ENCODE data around the gene AFDN. TPM values are rescaled to one million over a fixed set of nuclear protein-coding genes. Genes with fewer than 3 reads are reported as not detected.

Gene AFDN
- total RNA-seq, 1 donor from 2014 or later, result 112 TPM

DNA sequence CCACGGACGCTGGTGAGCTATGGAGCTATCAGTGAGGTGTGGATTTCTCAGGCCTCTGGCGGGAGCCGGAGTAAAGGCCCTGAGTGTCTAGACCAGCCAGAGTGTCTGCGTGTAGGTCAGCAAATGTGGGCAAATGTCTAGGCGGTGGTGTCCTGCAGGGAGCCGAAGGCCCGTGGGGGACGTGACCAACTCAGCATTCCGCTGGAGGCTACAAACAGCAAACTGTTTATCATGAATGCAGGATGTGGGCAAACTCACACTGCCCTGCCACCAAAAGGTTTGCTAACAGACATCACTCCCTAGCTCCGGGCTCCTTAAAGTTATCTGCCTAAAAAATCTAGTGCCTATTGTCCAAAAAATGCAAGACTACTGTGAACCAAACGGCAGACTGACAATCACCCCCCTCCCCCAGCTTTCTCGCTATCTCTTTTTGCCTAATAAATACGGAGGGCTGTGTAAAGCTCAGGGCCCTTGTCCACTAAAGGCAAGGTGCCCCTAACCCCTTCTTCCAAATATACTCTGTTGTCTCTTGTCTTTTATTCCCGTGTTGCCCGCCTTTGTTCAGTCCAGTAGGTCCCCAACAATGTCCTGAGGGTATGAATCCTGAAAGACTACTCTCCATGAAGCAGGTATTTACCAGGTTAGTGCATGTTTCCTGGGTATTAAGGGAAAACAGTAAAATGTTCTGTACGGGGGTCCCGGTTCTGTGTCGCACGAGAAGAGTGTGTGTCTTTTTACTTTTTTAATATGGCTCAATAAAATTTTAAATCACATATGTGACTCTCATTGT is 29.0 kb upstream of the AFDN start:
- TF ChIP-seq, protein P1, sequence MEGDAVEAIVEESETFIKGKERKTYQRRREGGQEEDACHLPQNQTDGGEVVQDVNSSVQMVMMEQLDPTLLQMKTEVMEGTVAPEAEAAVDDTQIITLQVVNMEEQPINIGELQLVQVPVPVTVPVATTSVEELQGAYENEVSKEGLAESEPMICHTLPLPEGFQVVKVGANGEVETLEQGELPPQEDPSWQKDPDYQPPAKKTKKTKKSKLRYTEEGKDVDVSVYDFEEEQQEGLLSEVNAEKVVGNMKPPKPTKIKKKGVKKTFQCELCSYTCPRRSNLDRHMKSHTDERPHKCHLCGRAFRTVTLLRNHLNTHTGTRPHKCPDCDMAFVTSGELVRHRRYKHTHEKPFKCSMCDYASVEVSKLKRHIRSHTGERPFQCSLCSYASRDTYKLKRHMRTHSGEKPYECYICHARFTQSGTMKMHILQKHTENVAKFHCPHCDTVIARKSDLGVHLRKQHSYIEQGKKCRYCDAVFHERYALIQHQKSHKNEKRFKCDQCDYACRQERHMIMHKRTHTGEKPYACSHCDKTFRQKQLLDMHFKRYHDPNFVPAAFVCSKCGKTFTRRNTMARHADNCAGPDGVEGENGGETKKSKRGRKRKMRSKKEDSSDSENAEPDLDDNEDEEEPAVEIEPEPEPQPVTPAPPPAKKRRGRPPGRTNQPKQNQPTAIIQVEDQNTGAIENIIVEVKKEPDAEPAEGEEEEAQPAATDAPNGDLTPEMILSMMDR (IDR thresholded peaks at IDR 0.05; ENCODE audit: insufficient read depth, low read length, poor library complexity, severe bottlenecking), result no peak
- H3K27me3 ChIP-seq (ENCODE audit: control insufficient read depth, insufficient read depth, low read length), result peaks cover 30% of the 10 kb centered on the region
- no peak for DNase-seq (ENCODE audit: low read depth)
- H3K36me3 ChIP-seq (ENCODE audit: control insufficient read depth, insufficient read depth, low read length), result no peaks in the 10 kb centered on the region
- no peak overlapping the region for H3K4me3 ChIP-seq (ENCODE audit: low read depth, low read length)

DNA sequence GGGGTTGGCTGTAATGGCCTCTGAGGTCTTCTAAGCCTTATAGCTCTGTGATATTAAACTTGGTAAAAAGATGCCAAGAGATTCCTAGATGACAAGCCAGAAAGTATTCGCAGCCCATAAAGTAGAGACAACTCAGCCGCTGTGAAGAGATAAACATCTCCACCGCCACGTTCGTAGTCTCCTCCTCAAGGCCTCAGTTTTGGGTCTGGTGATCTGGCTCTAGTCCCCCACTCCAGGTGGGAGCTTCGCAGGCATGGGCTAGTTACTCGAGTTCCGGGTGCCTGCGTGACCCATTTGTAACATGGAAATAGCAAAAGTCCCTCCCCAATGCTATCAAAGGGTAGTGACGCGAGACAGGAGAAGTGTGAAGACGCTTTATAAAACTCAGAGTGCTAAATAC is 28.3 kb upstream of the AFDN start:
- no peak overlapping the region for H3K4me3 ChIP-seq (ENCODE audit: low read depth, low read length)
- DNase-seq (ENCODE audit: low read depth), result no peak
- H3K27me3 ChIP-seq (ENCODE audit: control insufficient read depth, insufficient read depth, low read length), result peaks cover 30% of the 10 kb centered on the region
- no peaks in the 10 kb centered on the region for H3K36me3 ChIP-seq (ENCODE audit: control insufficient read depth, insufficient read depth, low read length)
- TF ChIP-seq, protein P1 (IDR thresholded peaks at IDR 0.05; ENCODE audit: insufficient read depth, low read length, poor library complexity, severe bottlenecking), result no peak

DNA sequence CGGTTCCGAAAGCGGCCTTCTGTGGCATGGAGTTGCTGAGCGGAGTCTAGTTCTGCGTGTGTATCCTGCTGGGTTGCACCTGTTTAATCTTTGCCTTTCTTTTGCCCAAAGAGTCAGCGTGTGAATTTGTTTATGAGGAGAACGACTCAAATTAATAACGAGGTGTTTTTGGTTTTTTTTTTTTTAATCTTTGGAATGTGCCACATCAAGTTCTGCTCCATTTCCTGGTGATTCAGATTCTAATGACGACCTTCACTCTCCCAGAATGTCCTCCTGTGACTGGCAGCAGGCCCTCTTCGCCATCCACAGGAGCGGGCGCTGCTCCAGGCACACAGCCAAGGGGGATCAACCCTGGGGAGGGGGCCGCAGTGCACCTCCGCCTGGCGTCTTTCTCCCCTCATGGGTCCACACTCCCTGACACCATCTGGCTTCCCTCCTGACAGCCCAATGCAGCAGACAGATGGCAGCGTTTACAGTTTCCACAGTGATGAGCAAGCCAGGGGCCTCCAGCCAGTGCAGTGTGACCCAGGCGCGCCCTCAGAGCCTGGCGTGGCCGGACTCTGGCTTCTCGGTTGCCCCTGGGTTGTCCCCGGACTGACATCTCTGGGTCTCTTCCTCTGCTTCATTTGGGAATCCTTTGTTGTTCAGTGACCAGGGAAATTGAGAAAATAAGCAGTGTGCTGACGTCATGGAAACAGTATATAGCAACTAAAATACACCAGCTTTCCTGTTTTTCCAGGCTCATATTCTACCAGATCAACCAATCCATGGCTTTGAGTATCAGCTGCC is 27.5 kb upstream of the AFDN start:
- DNase-seq (ENCODE audit: low read depth), result no peak
- H3K27me3 ChIP-seq (ENCODE audit: control insufficient read depth, insufficient read depth, low read length), result peaks cover 29% of the 10 kb centered on the region

DNA sequence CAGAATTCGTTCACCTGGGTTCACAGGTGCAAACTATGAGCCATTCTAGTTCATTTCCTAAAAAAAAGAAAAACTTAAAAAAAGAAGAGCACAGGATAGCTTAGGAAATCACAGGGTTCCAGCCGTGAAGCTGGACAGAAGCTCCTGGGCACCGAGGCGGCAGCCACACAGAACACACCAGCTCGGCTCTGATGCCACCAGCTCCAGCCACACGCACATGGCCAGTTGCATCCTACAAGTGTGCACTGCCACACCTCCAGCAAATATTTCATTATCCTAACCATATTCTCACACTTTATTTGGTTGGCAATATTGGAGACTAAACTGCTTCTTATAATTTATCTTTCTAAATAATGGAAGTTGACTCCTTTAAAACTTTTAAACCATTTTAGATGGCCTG is 26.2 kb upstream of the AFDN start:
- DNase-seq (ENCODE audit: low read depth), result no peak
- Histone ChIP-seq H3K4me3 (ENCODE audit: low read depth, low read length) (no peak overlapping the region), H3K27me3 (ENCODE audit: control insufficient read depth, insufficient read depth, low read length) (peaks cover 20% of the 10 kb centered on the region), H3K36me3 (ENCODE audit: control insufficient read depth, insufficient read depth, low read length) (no peaks in the 10 kb centered on the region)
- TF ChIP-seq, protein P1 (IDR thresholded peaks at IDR 0.05; ENCODE audit: insufficient read depth, low read length, poor library complexity, severe bottlenecking), result no peak

More for the DNA sequence above, 27.5 kb upstream of the AFDN start:
- Histone ChIP-seq H3K4me3 (ENCODE audit: low read depth, low read length) (no peak overlapping the region), H3K36me3 (ENCODE audit: control insufficient read depth, insufficient read depth, low read length) (no peaks in the 10 kb centered on the region)
- TF ChIP-seq, protein P1 (IDR thresholded peaks at IDR 0.05; ENCODE audit: insufficient read depth, low read length, poor library complexity, severe bottlenecking), result peak; percentile 9

DNA sequence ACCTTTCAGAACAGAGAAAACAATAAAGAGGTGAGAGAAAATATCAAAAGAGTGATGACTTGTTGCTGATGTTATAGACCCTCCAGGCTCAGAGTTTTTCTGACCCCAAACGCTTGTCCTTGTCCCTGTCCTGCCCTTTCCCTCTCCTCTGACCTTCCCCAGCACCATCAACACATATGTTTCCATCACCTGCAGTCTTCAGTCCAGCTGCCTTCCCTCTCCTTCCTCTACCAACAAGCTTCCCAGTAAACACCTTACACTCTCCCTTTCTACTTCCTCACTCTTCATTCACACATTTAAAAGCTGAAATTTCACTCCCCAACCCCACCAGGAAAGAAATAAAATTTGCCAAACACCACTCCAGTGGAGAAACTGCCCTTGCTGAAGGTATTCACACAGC is 25.4 kb upstream of the AFDN start:
- no peaks in the 10 kb centered on the region for H3K36me3 ChIP-seq (ENCODE audit: control insufficient read depth, insufficient read depth, low read length)
- TF ChIP-seq, protein P1 (IDR thresholded peaks at IDR 0.05; ENCODE audit: insufficient read depth, low read length, poor library complexity, severe bottlenecking), result no peak
- H3K4me3 ChIP-seq (ENCODE audit: low read depth, low read length), result no peak overlapping the region
- H3K27me3 ChIP-seq (ENCODE audit: control insufficient read depth, insufficient read depth, low read length), result peaks cover 13% of the 10 kb centered on the region
- no peak for DNase-seq (ENCODE audit: low read depth)
